HL-60 (cell line): Measurements from ENCODE around the gene INSRR.

ENCODE experiments used
- POLR2AphosphoS5 ChIP-seq: IDR thresholded peaks from 2 replicates; pipeline ENCODE4 v1.6.1; 2012; ENCODE audit warnings: low read depth
- TF ChIP-seq, protein P1 (sequence below): IDR thresholded peaks from one replicate; pipeline ENCODE4 v1.5.1; 2011; ENCODE audit warnings: low read length, control low read depth, inconsistent platforms; ENCODE audit not compliant: insufficient read depth

DNA sequence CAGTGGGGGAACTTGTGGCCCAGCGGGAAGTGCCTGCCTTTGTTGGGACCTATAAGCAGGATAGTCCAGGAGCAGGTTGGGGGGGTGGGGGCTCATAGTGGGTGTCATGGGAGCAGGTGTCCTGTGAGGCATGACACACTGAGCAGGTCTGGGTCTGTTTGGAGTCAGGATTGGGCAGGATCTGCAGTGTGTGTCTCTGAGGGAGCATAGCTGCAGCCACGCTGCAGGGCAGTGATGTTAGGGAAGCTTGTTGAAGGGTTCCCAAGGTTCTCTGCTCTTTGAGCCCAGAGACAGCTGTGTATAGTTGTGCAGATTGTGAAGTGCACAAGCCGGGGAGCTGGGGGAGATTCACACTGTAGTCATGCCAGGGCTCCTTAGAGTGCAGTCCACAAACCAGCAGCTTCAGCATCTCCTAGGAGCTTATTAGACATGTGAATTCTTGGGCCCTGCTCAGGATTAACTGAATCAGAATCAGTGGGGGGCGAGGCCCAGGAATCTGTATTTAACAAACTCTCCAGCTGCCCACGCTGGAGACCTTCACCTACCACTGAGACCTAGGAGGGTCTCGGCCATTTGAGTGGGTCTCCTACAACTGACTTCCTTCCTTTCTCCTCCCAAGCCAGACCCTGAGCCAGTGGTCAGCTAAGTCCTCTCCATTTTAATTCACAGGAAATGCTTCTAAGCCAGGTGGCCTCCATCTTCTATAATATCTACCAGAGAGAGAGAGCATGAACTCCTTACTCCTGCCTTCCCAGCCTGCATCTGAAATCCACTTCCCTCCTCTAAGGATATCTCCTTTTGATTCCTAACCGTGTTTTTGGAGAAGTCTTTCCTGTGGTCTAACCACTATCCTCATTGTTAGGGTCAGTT lies 11.1 kb downstream of the INSRR start:
- TF ChIP-seq, protein P1, sequence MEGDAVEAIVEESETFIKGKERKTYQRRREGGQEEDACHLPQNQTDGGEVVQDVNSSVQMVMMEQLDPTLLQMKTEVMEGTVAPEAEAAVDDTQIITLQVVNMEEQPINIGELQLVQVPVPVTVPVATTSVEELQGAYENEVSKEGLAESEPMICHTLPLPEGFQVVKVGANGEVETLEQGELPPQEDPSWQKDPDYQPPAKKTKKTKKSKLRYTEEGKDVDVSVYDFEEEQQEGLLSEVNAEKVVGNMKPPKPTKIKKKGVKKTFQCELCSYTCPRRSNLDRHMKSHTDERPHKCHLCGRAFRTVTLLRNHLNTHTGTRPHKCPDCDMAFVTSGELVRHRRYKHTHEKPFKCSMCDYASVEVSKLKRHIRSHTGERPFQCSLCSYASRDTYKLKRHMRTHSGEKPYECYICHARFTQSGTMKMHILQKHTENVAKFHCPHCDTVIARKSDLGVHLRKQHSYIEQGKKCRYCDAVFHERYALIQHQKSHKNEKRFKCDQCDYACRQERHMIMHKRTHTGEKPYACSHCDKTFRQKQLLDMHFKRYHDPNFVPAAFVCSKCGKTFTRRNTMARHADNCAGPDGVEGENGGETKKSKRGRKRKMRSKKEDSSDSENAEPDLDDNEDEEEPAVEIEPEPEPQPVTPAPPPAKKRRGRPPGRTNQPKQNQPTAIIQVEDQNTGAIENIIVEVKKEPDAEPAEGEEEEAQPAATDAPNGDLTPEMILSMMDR = no peak
- TF ChIP-seq POLR2AphosphoS5 = no peak
